Fibroblast of lung (primary cell): Measurements from ENCODE around the gene EPS15. TPM values are rescaled to one million over a fixed set of nuclear protein-coding genes. Genes with fewer than 3 reads are reported as not detected.

ENCODE experiments used
- DNase-seq, 2 donors: peaks; one replicate each; pipeline versions ENCODE4 v3.0.0 to v3.0.0-alpha.2; 2010; ENCODE audit warnings: low read depth in 2 of 2
- H2AFZ ChIP-seq: 2 replicates; pipeline ENCODE4 v1.5.1; 2012; ENCODE audit warnings: low read length, control low read depth, inconsistent platforms
- H3K27ac ChIP-seq: 2 replicates; pipeline ENCODE4 v1.5.1; 2011; ENCODE audit warnings: low read length, control low read depth; ENCODE audit not compliant: insufficient read depth
- H3K27me3 ChIP-seq: 2 replicates; pipeline ENCODE4 v1.5.1; 2011; ENCODE audit warnings: mild to moderate bottlenecking, low read length; ENCODE audit not compliant: control insufficient read depth, insufficient read depth
- H3K36me3 ChIP-seq: 2 replicates; pipeline ENCODE4 v1.5.1; 2011; ENCODE audit warnings: low read length; ENCODE audit not compliant: control insufficient read depth, insufficient read depth
- H3K4me1 ChIP-seq: 2 replicates; pipeline ENCODE4 v1.5.1; 2011; ENCODE audit warnings: low read length; ENCODE audit not compliant: control insufficient read depth, insufficient read depth; ENCODE audit errors: extremely low read depth
- H3K4me2 ChIP-seq: 2 replicates; pipeline ENCODE4 v1.5.1; 2011; ENCODE audit warnings: low read length, control low read depth; ENCODE audit not compliant: insufficient read depth; ENCODE audit errors: extremely low read depth
- H3K4me3 ChIP-seq, 4 experiments: fragments of 200-600 bp in 1 of 4; sonication (generic) in 1 of 4; replicated peaks in 1 of 4; 2 replicates each; pipeline ENCODE4 v1.5.1; 2011 to 2016; ENCODE audit warnings: low read length in 4 of 4, low read depth in 3 of 4, mild to moderate bottlenecking in 3 of 4, control low read depth in 2 of 4, inconsistent platforms in 1 of 4, mixed read lengths in 1 of 4; ENCODE audit not compliant: insufficient read depth in 1 of 4; ENCODE audit errors: control extremely low read depth in 1 of 4
- H3K79me2 ChIP-seq: 2 replicates; pipeline ENCODE4 v1.5.1; 2012; ENCODE audit warnings: mild to moderate bottlenecking, low read length, inconsistent platforms; ENCODE audit not compliant: control insufficient read depth, insufficient read depth
- H3K9ac ChIP-seq: 2 replicates; pipeline ENCODE4 v1.5.1; 2011; ENCODE audit warnings: mild to moderate bottlenecking, low read length, control low read depth; ENCODE audit not compliant: insufficient read depth
- H3K9me3 ChIP-seq: 2 replicates; pipeline ENCODE4 v1.5.1; 2012; ENCODE audit warnings: low read depth, low read length; ENCODE audit not compliant: control insufficient read depth, insufficient read depth
- H4K20me1 ChIP-seq: 2 replicates; pipeline ENCODE4 v1.5.1; 2011; ENCODE audit warnings: low read length; ENCODE audit not compliant: control insufficient read depth, insufficient read depth; ENCODE audit errors: extremely low read depth
- EZH2 ChIP-seq: IDR thresholded peaks from 2 replicates; pipeline ENCODE4 v1.5.1; 2012; ENCODE audit warnings: low read length, control low read depth, mild to moderate bottlenecking; ENCODE audit errors: missing control alignments
- polyA plus RNA-seq, 2 donors: library from polyadenylated mRNA; depleted of rRNA in 1 of 2; stranded (reverse) in 1 of 2; unstranded in 1 of 2; fragments of >200 nt; gene quantifications; 2 replicates each; pipeline ENCODE4 v1.2.1, GENCODE V29; 2011 to 2012; ENCODE audit warnings: missing spikeins in 1 of 2
- total RNA-seq: library from RNA; depleted of rRNA; stranded (reverse); fragments of >200 nt; gene quantifications from 2 replicates; pipeline ENCODE4 v1.2.1, GENCODE V29; 2014
- TF ChIP-seq, protein P1 (sequence below), 2 donors: IDR thresholded peaks in 1 of 2; conservative IDR thresholded peaks in 1 of 2; 1 replicate in 1 of 2; 2 replicates in 1 of 2; pipeline ENCODE4 v1.5.1; 2011 to 2012; ENCODE audit warnings: low read length in 2 of 2, control low read depth in 1 of 2, inconsistent platforms in 1 of 2, low read depth in 1 of 2, mild to moderate bottlenecking in 1 of 2

The EPS15 gene
- total and polyA plus RNA-seq, 2 donors (not counting 1 experiment from before 2014, with no cell fraction given): 67.7 to 75.5 TPM

DNA sequence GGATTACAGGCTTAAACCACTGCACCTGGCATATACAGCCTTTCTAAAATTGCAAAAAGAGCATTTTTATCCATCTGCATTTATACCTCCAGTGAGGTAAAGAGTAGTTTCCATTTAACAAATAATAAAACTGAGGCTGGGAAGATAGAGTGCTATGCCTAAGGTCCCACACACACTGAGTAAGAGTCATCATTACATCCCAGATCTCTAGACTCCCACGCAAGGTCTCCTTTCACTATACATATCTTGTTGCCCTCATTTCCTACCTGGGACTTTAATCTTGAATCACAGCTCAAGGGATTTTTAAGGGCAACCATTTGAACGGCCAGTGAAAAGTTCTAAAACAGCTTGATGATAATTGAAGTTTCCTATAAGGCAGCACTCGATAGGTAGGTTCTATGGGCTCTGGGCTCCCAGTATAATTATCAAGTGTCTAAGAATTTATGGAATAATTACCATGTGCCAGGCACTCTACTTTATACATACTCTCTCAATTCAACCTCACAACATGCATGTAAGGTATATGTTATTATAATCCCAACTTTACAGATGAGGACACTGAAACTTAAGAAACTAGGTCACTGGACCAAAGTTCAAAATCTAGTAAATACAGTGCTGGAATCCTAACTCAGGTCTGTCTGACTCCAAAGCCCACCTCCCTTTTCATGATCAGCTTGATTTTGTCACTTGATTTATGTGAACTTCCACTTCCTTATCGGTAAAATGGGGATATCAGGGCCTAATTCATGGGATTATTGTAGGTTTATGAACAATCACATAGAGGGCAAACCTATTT is 23.3 kb upstream of the EPS15 start:
- TF ChIP-seq EZH2: no peak
- TF ChIP-seq, protein P1, sequence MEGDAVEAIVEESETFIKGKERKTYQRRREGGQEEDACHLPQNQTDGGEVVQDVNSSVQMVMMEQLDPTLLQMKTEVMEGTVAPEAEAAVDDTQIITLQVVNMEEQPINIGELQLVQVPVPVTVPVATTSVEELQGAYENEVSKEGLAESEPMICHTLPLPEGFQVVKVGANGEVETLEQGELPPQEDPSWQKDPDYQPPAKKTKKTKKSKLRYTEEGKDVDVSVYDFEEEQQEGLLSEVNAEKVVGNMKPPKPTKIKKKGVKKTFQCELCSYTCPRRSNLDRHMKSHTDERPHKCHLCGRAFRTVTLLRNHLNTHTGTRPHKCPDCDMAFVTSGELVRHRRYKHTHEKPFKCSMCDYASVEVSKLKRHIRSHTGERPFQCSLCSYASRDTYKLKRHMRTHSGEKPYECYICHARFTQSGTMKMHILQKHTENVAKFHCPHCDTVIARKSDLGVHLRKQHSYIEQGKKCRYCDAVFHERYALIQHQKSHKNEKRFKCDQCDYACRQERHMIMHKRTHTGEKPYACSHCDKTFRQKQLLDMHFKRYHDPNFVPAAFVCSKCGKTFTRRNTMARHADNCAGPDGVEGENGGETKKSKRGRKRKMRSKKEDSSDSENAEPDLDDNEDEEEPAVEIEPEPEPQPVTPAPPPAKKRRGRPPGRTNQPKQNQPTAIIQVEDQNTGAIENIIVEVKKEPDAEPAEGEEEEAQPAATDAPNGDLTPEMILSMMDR (conservative IDR thresholded peaks at IDR 0.05 in 1 of 2, IDR thresholded peaks at IDR 0.05 in 1 of 2; ENCODE audit: low read depth in 1 of 2, low read length in 2 of 2): no peak
- Histone ChIP-seq H3K4me1 (no peaks in the 10 kb centered on the region), H3K27me3 (no peaks in the 10 kb centered on the region), H3K36me3 (no peaks in the 10 kb centered on the region), H3K27ac (no peak overlapping the region), H3K4me3 (no peak overlapping the region), H3K79me2 (no peaks in the 10 kb centered on the region), H3K9me3 (no peaks in the 10 kb centered on the region), H2AFZ (no peak overlapping the region), H3K9ac (no peak overlapping the region), H3K4me2 (no peak overlapping the region), H4K20me1 (no peaks in the 10 kb centered on the region)
- no peak for DNase-seq

DNA sequence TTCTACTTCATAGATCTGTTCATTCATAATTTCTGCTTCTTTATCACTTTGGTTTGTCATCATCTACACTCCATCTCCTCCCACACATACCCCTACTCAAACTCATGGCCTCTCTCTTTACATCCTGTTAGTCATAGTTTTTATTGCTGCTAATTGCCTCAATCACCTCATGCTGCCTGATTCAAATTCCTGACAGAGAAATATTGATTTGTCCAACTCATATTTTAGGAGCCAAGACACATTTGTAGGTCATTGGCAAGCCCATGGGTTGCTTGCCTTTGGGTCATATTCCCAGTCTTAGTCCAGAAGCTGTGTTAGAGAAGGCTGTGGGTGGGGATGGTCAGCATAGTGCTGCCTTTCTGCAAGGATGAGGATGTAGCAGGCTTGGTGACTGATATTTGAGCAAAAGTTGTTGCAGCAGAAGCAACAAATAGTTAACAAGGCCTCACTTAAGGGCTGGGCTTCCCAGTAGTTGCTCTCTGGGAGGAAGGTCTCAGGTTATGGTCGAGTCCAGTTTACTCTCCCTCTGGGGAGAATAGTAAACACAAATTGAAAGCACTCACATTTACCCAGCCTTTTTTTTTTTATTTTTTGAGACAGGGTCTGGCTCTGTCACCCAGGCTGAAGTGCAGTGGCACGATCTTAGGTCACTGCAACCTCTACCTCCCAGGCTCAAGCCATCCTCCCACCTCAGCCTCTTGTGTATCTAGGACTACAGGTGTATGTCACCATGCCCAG is 22.4 kb upstream of the EPS15 start:
- no peak for TF ChIP-seq EZH2
- TF ChIP-seq, protein P1 (conservative IDR thresholded peaks at IDR 0.05 in 1 of 2, IDR thresholded peaks at IDR 0.05 in 1 of 2; ENCODE audit: low read depth in 1 of 2, low read length in 2 of 2): no peak
- Histone ChIP-seq H3K9me3 (no peaks in the 10 kb centered on the region), H3K4me1 (no peaks in the 10 kb centered on the region), H3K27me3 (no peaks in the 10 kb centered on the region), H2AFZ (no peak overlapping the region), H3K36me3 (no peaks in the 10 kb centered on the region), H3K9ac (no peak overlapping the region), H3K79me2 (no peaks in the 10 kb centered on the region), H3K4me3 (no peak overlapping the region), H3K27ac (no peak overlapping the region), H4K20me1 (no peaks in the 10 kb centered on the region), H3K4me2 (peak overlapping the region; percentile 13)
- DNase-seq: peak in 1 of 2 donors; percentile 44

DNA sequence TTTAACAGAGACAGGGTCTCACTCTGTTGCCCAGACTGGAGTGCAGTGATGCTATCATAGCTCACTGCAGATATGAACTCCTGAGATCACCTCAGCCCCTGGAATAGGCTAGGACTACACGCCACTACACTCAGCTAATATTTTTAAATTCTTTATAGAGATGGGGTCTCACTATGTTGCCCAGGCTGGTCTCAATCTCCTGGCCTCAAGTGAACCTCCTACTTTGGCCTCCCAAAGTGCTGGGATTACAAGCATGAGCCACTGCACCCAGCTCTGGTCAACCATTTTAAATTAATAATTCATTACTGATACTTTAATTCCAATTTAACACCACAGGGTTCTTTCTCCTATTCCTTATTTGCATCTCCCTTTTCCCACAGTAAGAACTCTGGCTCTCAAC is 18.5 kb upstream of the EPS15 start:
- Histone ChIP-seq H3K9me3 (no peaks in the 10 kb centered on the region), H3K4me2 (no peak overlapping the region), H3K27ac (no peak overlapping the region), H3K4me1 (no peaks in the 10 kb centered on the region), H3K79me2 (no peaks in the 10 kb centered on the region), H3K4me3 (no peak overlapping the region), H3K27me3 (no peaks in the 10 kb centered on the region), H4K20me1 (no peaks in the 10 kb centered on the region), H2AFZ (no peak overlapping the region), H3K36me3 (no peaks in the 10 kb centered on the region), H3K9ac (no peak overlapping the region)
- TF ChIP-seq, protein P1 (conservative IDR thresholded peaks at IDR 0.05 in 1 of 2, IDR thresholded peaks at IDR 0.05 in 1 of 2; ENCODE audit: low read depth in 1 of 2, low read length in 2 of 2): no peak
- TF ChIP-seq EZH2: no peak
- DNase-seq: no peak
